COLO668 (cell line): ENCODE results near the gene PTGIS.

Experiments
- DNase-seq: peaks from one replicate; lab custom pipeline; 2025; ENCODE audit not compliant: unreplicated experiment; lab: John Stamatoyannopoulos, UW

Gene PTGIS

GRCh38 chr20:49532285-49532946 is 35.5 kb downstream of the PTGIS start:
- no peak for DNase-seq

- DNase-seq: no peak
These were observed 38.5 kb downstream of the PTGIS start for GRCh38 chr20:49529470-49529869.

DNA sequence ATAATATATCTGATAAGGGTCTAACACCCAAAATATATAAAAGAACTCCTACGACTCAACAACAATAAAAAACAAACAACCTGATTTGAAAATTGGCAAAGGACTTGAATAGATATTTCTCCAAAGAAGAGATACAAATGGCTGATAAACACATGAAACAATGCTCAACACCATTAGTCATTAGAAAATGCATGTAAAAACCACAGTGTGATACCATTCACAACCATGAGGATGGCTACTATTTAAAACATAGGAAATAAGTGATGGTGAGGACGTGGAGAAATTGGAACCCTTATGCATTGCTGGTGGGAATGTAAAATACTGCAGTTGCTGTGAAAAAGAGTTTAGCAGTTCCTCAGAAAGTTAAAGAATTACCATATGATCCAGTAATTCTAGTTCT is 41.4 kb downstream of the PTGIS start:
- no peak for DNase-seq

- DNase-seq: no peak
These were observed 41.9 kb downstream of the PTGIS start for GRCh38 chr20:49526056-49526455.

DNA sequence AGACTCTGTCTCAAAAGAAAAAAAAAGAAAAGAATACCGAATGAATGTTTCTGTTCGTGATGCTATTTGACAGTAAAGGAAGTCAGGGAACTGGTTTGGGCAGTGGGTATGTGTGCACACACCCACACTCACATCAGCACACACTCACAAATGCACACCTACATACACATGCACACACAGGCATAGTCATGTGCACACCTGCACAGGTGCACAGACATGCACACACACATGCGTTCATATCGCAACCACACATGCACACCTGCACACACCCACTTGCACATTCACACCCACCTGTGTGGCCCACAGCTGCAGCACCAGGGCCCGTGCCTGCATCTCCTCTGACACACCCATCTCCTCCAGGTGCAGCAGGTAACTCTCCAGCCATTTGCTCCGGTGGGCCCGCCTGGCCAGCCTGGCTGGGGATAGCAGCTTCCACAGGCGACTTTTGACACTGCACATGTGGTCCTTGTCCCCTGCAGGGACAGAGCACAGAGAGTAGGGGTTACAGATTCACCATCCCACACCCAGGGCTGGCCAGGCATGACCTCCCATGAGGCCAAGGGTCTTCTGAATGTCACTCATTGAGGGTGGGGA is 44.1 kb downstream of the PTGIS start:
- DNase-seq: no peak

- no peak for DNase-seq
These were observed 46.6 kb downstream of the PTGIS start for GRCh38 chr20:49521356-49521755.

DNA sequence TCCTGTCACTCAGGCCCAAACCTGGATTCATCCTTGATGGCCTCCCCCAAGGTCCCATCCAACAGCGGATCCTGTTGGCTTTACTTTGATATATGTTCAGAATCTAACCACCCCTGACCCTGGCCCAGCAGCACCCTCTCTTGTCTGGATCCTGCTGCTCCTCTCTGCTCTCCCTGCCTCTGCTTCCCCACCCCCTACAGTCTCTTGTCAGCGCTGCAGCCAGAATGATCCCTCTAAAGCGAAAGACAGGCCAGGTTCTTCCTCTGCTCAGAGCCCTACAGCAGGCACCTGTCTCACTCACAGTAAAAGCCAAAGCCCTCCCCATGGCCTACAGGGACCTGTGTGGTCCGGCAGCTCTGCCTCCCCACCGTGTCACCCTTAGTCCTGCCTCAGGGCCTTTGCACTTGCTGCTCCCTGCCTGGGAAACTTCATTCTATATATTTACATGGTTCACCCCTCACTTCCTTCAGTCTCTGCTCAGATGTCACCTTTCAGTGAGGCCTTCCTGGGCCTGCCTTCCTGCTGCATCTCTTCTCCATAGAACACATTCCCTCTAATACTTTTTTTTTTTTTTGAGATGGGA is 48.1 kb downstream of the PTGIS start:
- no peak for DNase-seq

DNA sequence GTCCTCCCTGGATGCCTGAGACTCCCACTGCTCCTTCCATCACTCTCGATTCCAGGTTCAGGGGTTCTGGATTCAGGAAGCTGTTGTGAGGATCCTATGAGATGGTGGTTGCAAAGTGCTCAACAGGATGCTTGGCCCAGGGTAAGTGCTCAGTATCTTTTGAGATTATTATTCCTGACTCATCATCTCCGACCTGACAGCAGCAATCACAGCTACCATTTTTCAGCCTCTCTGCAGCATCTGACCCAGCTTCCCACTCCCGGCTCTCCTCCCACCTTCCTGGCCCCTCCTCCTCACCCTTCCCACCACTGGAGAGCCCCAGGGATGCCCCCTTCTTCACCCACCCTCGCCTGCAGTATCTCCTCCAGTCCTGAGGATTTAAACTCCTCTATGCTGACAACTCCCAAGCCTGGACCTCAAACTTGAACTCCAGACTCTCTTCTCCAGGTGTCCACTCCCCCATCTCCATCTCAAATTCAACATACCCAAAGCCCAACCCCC is 48.7 kb downstream of the PTGIS start:
- no peak for DNase-seq

GRCh38 chr20:49518576-49518975 is 49.4 kb downstream of the PTGIS start:
- DNase-seq: no peak

- DNase-seq: no peak
These were observed 50.2 kb downstream of the PTGIS start for GRCh38 chr20:49517805-49518100.

- no peak for DNase-seq
These were observed 50.8 kb downstream of the PTGIS start for GRCh38 chr20:49516916-49517804.

DNA sequence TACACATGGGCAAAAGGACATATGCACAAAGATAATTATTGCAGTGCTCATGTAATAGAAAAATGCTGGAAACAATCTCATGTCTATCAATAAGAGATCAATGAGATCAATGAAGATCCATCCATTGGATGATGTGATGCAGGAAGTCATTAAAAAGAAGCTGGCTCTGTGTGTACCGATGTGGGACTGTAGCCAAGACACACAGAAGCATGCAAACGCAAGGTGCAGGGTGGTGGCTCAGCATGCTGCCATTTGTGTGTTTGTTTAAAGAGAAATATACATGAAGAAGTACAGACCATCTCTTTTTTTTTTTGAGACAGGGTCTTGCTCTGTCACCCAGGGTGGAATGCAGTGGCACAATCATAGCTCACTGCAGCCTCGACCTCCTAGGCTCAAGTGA is 52.4 kb downstream of the PTGIS start:
- peak; percentile 29 for DNase-seq

DNA sequence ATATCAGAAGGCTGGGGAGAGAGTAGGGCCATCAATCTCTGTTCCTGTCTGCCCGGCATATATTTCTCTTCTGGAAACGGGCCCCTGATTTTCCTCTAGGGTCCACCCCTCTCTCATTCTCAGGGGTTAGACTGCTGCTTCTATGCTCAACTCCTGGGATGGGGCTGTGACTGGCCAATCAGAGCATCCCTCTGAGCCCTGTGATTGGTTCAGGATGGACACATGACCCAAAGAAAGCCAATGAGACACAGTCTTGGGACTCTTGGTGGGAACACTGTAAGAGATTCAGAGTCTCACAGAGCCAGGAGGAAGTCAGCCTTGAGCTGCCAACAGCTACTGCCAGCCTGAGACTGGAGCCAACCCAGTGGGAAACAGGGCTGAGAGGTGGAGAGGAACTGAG is 54.4 kb downstream of the PTGIS start:
- DNase-seq: no peak

DNA sequence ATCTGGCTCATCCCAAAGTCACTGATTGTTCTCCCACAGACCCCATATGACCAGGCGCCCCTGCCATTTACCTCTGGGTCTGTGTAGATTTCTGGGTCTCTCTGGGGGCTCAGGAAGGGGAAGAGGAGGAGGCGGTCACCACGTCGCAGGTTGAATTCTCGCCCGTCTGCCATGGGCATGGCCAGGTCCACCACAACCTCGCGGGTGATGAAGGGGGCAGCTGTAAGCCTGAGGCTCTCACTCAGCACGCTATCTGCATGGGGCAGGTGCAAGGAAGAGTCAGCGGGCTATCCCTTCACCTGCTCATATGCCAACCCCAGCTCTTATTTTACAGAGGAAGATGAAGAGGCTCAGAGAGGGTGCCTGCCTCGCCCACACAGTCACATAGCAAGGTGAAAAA is 54.9 kb downstream of the PTGIS start:
- no peak for DNase-seq

- DNase-seq: no peak
These were observed 56.0 kb downstream of the PTGIS start for GRCh38 chr20:49511788-49512525.

- DNase-seq: no peak
These were observed 57.3 kb downstream of the PTGIS start for GRCh38 chr20:49510562-49511122.

GRCh38 chr20:49508435-49509199 is 59.3 kb downstream of the PTGIS start:
- DNase-seq: no peak

DNA sequence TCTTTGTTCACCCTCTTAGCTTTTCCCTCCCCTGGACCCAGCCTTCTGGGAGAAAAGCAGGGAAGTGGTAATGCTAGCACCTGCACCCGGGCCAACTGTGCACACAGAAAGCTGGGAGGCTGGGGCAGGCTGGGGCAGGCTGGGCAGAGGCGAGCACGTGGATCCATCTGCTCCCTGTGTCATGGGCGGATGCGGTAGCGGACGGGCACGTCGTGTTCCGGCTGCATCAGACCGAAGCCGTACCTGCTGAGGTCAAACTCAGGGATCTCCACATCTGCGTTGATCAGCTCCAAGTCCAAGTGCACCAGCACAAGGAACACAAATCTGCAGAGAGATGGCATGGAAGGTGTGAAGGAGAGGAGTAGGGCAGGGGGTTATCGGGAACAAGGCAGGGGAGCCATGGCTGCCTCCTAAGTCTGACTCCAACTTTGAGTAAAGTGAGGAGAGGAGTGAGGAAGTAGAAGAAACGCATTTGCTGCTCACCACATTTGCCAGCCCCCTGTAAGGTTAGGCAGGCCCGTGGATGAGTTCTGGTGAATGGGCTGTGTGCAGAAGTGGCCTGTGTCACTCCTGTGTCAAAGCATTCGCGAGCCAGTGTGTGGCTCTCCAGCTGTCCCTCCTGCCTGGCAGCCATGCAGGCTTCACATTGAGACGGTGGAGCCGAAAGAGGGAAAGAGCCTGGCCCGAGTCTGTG is 60.0 kb downstream of the PTGIS start:
- peak; percentile 37 for DNase-seq

DNA sequence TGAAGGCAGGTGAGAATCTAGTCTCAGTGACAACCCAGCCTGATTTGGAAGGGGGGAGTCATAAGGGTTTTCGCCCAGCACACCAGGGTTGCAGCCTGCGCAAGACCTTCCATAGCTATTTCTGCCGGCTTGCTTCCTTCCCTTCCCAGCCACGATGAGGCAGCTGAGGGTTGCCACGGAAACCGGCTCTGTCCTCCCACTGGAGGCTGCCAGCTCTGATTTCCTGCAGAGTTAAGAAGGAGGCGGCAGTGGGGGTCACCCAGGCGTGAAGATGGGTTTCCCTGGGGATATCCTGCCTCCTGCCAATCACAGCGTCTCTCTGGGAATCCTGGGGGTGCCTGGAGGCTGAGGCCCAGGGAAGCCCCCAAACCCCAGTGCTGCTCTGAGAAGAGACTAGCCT is 62.4 kb downstream of the PTGIS start:
- peak; percentile 16 for DNase-seq
